Mucosa of descending colon (tissue), 3 donors: ENCODE results near the gene SCFD2. TPM values are rescaled to one million over a fixed set of nuclear protein-coding genes. Genes with fewer than 3 reads are reported as not detected.

Experiments used
- ATAC-seq: fragments of 200-7000 bp; cut with Tn5 transposase; one replicate; pipeline ENCODE4 v1.9.1; 2020; ENCODE audit warnings: mild to moderate bottlenecking, moderate library complexity
- DNase-seq, 3 donors: peaks; one replicate each; pipeline ENCODE4 v3.0.0-alpha.2; 2020
- H3K36me3 ChIP-seq: fragments of 200-600 bp; one replicate; pipeline ENCODE4 v1.8.0; 2021; ENCODE audit warnings: low read depth, mild to moderate bottlenecking
- H3K4me1 ChIP-seq: fragments of 200-600 bp; one replicate; pipeline ENCODE4 v1.8.0; 2021; ENCODE audit warnings: low read depth, mild to moderate bottlenecking
- H3K4me3 ChIP-seq: fragments of 200-600 bp; one replicate; pipeline ENCODE4 v1.8.0; 2021; ENCODE audit warnings: mild to moderate bottlenecking
- H3K9me3 ChIP-seq: fragments of 200-600 bp; one replicate; pipeline ENCODE4 v1.8.0; 2021; ENCODE audit warnings: mild to moderate bottlenecking
- CTCF ChIP-seq: fragments of 200-600 bp; IDR thresholded peaks from one replicate; pipeline ENCODE4 v1.8.0; 2022; ENCODE audit warnings: antibody characterized with exemption, mild to moderate bottlenecking
- intact Hi-C, 2 donors: fragments of 100-400 bp; cut with DNase I in 1 of 2; cut with micrococcal nuclease in 1 of 2; formaldehyde crosslinking; loops; one replicate each; pipeline versions ENCODE4 v1.11.0 to v1.11.1; 2022; cut with DNase I, micrococcal nuclease
- total RNA-seq, 3 donors: library from RNA; stranded (reverse); fragmentation: NEBNext Ultra II Directional in 2 of 3; extraction: Animal tissue kit (Norgen Biotek cat#: 25700) in 2 of 3; gene quantifications; one replicate each; pipeline versions ENCODE4 v1.2.1 to v1.2.4, GENCODE V29; 2021 to 2023
- donor health status: DM: no; HTN: no; CAD: no; lungs with moderate emphysema.
- donor health status: DM: no; HTN: no; CAD: no.
- donor health status: DM: no; HTN: yes; CAD: no.

Gene SCFD2
- total RNA-seq, 3 donors from 2014 or later = 11.7 to 17.2 (median 16.0) TPM

GRCh38 chr4:53055716-53056403 lies 310.0 kb downstream of the SCFD2 start:
- no peaks in the 10 kb centered on the region for H3K36me3 ChIP-seq
- H3K4me1 ChIP-seq = no peaks in the 10 kb centered on the region
- DNase-seq (no peak), ATAC-seq (no peak)
- TF ChIP-seq CTCF = no peak
- intact Hi-C loops = no loop called here
- H3K9me3 ChIP-seq = no peaks in the 10 kb centered on the region
- H3K4me3 ChIP-seq = no peak overlapping the region

- no peak for DNase-seq
- Histone ChIP-seq H3K4me1 (no peaks in the 10 kb centered on the region), H3K4me3 (no peak overlapping the region), H3K36me3 (no peaks in the 10 kb centered on the region), H3K9me3 (no peaks in the 10 kb centered on the region)
- no peak for TF ChIP-seq CTCF
- no peak for ATAC-seq
- intact Hi-C loops = no loop called here
Measured at GRCh38 chr4:53055274-53055673, 310.6 kb downstream of the SCFD2 start.

- Histone ChIP-seq H3K9me3 (no peaks in the 10 kb centered on the region), H3K36me3 (no peaks in the 10 kb centered on the region), H3K4me1 (no peaks in the 10 kb centered on the region), H3K4me3 (no peak overlapping the region)
- ATAC-seq (no peak), DNase-seq (no peak)
- intact Hi-C loops = no loop called here
- TF ChIP-seq CTCF = no peak
Measured at GRCh38 chr4:53050361-53050774, 315.5 kb downstream of the SCFD2 start.

DNA sequence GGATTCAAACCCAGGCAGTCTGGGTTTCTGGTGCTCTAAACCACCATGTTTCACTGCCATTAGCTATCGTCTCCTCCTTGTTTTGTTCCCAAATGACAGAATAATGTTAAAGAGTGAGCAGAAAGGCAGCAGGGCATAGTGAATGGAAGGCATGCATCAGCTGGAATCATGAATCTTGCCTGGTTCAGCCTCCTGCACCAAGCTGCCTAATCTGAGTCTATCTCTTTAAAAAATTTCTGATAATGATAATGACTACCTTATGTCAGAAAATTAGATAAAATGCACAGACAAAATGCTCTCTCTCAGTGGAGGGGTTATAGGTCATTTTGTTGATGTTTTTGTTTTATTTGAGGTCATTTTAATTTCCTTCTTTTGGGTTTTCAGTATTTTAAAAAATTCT lies 316.3 kb downstream of the SCFD2 start:
- no peaks in the 10 kb centered on the region for H3K9me3 ChIP-seq
- no peak for TF ChIP-seq CTCF
- intact Hi-C loops = no loop called here
- DNase-seq (no peak), ATAC-seq (no peak)
- H3K36me3 ChIP-seq = no peaks in the 10 kb centered on the region
- H3K4me3 ChIP-seq = no peak overlapping the region
- no peaks in the 10 kb centered on the region for H3K4me1 ChIP-seq

GRCh38 chr4:53044651-53044960 lies 321.3 kb downstream of the SCFD2 start:
- no peaks in the 10 kb centered on the region for H3K4me1 ChIP-seq
- H3K36me3 ChIP-seq = no peaks in the 10 kb centered on the region
- no peak for TF ChIP-seq CTCF
- H3K4me3 ChIP-seq = no peak overlapping the region
- intact Hi-C loops = no loop called here
- ATAC-seq (peak; percentile 74), DNase-seq (no peak)
- no peaks in the 10 kb centered on the region for H3K9me3 ChIP-seq
